COLO829 (cell line): Measurements from ENCODE around the gene TLR9.
"Not testable (repeated sequence)": the region's sequence is repeated elsewhere in the genome, so short reads cannot be mapped to it uniquely, and the experiment has no call there.

Experiments used
- DNase-seq: peaks from one replicate; pipeline ENCODE4 v3.0.0; 2012; ENCODE audit warnings: low spot score

TLR9 gene

DNA sequence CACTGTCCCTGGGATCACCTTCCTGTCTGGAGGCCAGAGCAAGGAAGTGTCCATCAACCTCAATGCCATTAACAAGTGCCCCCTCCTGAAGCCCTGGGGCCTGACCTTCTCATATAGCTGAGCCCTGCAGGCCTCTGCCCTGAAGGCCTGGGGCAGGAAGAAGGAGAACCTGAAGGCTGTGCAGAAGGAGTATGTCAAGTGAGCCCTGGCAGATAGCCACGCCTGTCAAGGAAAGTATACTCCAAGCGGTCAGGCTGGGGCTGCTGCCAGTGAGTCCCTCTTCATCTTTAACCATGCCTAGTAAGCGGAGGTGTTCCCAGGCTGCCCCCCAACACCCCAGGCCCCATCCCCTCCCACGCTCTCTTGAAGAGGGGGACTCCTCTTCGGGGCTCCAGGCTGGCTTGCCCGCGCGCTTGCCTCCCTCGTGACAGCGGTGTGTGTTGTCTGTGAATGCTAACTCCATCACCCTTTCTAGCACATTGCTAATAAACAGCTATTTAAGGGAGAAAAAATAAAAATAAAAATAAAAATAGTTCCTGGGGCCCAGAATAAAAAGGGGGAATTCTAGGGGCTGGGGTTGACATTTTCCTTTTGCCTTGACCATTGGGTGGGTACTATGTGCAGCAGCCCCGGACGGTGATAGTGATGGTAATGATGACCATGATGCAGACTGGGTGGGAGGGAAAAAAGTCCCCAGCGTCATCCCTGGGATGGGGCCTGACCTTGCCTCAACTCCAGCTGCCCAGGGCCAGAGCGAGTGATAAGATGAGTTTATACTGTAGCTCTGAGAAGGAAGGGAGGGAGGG is 30.8 kb downstream of the TLR9 start:
- DNase-seq: no peak

DNA sequence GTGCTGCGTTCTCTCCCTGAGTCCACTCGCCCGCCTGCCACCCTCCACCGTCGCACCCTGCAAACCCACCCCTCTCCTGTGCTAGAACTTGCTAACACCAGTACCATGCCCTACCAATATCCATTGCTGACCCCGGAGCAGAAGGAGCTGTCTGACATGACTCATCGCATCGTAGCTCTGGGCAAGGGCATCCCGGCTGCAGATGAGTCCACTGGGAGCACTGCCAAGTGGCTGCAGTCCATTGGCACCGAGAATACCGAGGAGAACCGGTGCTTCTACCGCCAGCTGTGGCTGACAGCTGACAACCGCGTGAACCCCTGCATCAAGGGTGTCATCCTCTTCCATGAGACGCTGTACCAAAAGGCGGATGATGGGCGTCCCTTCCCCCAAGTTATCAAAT is 32.4 kb downstream of the TLR9 start:
- DNase-seq: peak; percentile 36

DNA sequence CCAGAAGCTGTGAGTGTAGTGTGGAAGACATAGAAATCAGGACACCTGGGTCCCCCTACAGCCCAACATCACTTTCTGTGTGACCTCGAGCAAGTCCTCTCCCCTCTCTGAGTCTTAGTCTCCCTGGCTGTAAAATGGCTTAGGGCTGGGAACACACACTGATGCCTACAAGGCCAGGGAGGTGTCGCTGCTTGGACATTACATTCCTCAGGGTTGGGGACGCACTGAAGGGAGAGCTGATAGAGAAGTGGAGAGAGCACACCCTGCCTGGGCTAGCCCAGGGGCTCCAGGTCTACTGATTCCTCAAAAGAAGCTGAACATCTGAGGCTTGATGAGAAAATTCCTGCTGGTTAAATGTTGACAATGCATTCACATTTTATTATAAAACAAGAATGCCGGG is 33.8 kb downstream of the TLR9 start:
- no peak for DNase-seq

DNA sequence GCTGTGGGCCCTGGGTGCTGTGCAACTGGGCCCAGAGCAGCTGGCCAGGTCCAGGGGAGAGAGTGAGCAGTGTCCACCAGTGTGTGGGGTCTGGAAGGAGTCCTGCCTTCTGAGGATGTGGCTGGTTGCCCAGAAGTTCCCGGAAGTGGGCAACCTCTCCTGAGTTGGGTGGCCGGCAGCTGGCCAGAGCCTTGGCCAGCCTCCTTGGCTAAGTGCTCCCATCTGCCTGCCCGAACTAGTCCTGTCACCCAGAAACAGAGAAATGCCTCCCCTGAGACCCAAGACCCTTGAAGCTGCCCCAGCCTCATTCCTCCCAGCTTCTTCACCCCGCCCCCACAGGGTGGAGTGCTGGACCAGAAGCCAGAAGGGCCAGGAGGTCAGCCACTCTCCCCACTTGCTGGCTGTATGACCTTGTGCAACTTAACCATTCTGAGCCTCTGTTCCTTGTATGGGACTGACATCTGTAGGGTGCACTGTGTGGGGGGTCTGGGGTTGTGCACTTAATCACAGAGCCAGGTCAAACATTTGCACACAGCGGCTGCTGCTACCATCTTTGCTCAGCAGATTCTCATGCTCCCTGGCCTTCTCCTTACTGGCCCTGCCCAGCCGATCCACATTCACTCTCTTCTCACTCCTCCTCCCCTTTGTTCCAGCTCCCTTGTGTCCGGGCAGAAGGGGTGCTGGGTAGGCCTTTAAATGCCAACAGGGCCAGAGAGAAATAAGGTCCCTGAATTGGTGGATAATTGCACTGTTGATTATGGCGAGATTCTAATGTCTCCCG is 35.0 kb downstream of the TLR9 start:
- DNase-seq: no peak

DNA sequence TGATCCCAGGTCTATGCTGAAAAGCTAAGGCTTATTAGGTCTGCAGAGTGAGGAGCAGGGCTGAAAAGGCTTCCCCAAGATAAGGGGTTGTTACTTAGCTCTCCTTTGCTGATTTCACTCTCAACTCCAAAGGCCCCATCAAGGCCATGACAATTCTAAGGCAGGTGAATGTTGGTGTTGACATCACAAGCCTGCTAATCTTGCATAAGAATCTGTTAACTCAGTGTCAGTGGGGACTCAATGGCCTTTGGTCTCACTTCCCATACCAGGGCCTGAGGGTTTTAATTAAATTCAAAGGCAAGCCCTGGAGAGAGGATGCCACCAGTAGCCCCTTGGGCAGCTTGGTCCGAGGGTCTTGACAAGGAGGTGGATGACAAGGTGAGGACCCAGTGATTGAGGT is 36.9 kb downstream of the TLR9 start:
- no peak for DNase-seq

DNA sequence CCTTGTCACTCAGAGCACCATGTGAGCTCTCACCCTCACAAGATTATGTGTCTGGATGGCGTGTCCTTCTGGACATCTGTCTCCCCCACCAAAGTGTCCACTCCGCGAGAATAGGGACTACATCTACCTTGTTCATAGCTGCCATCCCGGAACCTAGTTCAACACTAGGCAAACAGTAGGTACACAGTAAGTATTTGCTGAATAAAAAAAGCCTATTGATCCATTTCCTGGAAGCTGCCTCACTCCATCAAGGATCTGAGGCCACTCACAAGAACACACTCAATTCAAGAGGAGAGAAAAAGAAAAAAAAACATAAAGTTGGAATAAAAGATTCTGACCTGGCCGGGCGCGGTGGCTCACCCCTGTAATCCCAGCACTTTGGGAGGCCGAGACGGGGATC is 38.7 kb downstream of the TLR9 start:
- no peak for DNase-seq

DNA sequence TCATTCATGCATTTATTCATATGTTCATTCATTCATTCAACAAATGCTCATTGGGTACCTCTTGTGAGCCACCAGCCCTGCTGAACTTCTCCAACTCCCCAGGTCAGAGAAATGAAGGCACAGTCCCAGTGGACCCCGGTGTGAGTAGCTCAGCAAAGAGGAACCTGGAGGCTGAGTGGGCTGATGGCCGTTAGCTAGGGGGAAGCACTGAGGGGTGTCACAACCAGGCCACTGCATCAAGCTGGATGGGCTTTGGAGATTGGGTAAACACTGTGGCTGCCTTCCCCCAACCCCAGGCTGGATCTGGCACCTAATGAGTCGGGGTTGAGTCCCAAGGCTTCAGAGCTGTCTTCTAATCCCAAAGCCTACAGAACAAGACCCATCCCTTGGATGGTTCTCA is 39.6 kb downstream of the TLR9 start:
- DNase-seq: no peak

DNA sequence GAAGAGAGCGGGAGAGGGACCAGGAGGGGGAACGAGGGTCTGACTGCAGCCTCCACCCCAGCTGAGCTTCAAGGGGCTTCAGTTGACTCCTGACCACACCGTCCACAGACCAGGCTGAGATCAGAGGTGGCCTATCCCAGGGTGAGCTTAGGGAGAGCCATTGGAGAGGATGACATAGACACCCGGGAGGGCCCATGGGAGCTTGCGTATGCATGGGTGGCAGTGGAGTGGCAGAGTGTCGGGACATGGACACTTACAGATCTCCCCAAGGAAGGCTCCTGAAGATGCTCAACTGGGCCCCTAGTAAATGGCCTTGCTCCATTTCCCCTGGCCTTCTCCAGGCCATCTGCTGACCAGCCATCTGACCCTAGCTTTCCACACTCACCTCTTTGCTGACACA is 40.1 kb downstream of the TLR9 start:
- no peak for DNase-seq

DNA sequence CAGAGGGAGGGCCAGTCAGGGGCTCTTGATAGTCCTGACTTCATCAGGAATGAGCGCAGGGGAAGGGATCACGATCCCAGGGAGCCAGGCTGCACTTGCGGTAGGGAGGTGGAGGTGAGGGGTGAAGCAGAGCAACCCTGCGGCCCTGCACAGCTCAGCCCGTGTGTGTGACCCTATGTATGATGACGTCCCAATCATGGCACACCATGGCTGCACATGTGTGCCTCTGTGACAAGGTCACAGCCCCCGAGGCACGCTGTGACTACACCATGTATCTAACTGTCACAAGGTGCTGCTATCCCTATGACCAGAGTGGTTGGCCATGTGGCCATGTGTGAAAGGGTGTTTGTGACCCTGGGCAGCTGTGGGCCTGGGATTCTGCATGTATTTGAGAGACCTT is 40.8 kb downstream of the TLR9 start:
- DNase-seq: no peak

DNA sequence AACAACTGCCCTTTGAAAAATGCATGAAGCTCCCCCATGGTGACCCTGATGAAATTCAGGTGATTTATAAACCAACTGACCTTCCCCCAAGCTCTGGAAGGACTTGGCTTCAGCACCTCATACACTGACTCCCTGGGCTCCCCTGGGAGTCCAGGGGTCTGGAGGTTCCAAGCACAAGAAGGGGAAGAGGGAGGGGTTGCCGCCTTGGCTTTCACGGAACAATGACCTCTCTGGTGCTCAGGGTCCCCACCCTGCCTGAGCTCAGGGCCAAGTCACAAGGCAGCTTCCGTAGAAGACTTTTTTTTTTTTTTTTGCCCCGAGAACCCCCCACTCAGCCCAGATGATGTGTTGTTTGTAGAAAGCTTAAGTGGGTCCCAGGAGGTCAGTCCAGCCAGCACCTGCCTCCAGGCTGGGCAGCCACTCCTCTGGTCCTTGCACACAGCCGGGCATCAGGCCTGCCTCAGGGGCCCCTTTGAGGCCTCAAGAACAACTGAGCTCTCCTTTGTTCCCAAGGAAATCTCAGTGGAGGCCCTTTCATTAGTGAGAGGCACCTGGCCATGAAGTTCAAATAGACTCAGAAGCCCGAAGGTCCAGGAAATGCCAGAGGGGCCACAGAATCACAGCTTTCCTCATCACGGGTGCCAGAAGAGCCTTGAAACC is 41.5 kb downstream of the TLR9 start:
- no peak for DNase-seq

DNA sequence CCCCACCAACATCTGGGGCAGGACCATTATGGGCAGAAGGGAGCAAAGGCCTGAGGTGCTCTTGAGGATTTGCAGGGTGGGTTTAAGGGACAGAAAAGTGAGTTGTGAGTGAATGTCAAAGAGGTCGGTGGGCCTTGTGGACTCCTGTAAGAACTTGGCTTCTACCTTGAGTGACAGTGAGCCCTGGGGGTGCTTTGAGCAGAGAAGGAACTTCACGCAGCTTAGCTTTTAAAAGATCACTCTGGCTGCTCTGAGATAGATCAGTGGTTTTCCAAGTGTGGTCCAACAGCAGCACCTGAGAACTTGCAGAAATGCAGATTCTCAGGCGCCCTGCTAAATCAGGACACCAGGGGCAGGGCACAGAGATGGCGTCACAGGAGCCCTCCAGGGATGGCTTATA is 42.8 kb downstream of the TLR9 start:
- no peak for DNase-seq

DNA sequence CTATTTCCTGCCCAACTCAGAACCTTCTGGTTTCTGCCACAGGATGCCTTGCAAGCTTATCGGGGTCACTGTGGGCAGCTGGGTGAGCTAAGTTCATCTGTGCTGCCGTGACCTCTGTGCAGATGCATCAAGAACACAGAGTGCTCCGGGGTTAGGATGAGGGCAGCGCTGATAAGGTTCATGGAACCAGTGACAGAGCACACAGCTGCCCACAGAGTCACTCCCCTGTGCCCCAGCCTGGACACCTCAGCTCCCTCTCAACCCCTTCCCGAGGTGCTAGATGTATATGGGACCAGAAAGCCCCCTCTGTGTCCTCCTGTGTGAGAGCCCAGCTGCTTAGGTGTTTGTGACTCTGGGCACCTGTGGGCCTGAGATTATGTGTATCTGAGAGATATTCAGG is 43.2 kb downstream of the TLR9 start:
- no peak for DNase-seq

DNA sequence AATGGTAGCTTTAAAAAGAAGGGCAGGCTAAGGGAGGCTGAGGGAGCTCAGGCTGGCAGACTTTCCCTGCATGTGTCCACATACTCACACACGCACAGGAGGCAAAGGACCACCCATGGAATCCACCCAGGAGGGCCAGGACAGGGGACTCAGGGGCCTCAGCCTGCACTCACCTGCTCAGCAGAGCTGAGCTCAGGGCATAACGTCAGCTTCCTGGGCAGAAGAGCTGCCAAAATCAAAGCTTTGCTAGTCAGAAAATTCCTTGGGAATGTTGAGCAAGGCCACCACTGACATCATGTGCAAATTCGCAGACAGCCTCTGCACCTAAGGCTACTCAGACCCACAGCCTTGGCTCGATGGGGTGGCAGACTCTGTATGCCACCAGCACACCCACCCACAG is 43.9 kb downstream of the TLR9 start:
- DNase-seq: no peak

DNA sequence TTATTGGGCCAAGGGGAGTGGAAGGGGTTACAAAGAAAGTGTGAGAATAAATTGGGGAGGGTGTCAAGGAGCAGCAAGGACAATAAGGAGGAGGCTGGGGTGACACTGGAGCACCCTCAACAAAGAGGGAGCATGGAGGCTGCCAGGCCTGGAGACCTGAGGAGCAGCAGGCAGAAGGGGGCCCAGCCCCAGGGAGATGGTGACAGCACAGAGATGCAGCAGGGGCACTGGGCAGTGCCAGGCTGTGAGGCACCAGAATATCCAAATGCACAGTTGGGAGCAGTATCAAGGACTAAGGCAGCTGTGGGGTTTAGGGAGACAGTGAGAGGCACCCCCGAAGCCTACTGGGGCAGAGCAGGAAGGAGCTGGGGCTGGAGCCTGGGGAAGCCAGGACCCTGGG is 46.9 kb downstream of the TLR9 start:
- DNase-seq: no peak

DNA sequence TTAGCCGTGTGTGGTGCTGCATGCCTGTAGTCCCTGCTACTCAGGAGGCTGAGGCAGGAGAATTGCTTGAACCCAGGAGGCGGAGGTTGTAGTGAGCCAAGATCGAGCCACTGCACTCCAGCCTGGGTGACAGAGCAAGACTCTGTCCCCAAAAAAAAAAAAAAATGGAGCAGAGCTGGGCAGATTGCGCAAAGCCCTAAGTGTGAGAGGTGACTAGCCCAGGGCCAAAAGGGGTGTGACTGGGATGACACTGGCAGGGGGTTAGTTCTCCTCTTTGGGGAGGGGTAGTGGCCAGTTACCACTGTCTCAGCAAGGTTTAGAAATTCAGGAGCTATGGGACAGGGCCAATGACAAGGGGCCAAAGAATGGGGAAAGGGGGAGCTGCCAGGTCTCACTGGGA is 47.3 kb downstream of the TLR9 start:
- DNase-seq: not testable (repeated sequence)

DNA sequence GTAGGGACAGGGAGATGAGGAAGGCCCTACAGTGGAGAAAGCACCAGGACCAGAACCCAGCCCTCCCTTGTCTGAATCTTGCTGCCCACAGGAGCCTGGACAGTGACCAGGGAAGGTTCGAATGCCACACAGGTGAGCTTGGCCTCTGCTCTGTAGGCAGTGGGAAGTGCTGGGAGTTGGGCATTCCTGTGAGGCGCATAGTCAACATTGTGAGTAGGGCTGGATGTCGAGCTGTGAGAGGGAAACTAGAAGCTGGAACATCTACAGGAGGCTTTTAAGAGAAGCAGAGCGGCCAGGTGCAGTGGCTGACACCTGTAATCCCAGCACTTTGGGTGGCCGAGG is 47.8 kb downstream of the TLR9 start:
- no peak for DNase-seq

DNA sequence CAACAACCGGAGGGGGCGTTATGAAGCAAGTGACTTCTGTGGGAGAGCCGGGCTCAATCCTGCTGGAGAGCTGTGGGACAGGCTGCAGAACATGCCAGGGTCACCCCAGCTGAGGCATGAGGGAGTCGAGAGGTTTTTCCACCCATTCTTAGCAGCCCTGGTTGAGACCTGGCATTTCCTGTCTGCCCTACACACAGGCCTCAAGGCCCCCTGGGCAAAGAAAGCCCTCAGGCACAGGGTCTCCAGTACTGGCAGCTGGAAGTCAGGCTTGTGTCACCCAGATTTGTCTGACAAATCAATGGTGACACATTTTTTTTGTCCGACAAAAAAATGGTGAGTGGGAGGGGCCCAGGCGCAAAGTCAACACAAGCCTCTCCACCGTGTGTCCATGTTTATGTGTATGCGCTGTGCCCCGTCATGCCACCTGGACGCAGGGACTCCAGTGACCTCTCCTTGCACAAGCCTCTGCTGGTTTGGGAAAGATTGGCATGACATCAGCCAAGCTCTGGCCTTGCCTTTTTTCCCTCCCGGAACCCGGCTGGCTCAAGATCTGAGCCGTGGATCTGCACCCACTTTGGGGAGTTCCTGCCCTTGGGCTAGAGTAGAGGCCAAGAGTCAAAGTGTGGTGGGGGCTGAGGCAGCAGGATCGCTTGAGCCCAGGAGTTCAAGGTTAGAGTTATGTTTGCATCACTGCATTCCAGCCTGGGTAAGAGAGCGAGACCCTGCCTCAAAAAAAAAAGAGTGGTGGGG is 48.3 kb downstream of the TLR9 start:
- no peak for DNase-seq

DNA sequence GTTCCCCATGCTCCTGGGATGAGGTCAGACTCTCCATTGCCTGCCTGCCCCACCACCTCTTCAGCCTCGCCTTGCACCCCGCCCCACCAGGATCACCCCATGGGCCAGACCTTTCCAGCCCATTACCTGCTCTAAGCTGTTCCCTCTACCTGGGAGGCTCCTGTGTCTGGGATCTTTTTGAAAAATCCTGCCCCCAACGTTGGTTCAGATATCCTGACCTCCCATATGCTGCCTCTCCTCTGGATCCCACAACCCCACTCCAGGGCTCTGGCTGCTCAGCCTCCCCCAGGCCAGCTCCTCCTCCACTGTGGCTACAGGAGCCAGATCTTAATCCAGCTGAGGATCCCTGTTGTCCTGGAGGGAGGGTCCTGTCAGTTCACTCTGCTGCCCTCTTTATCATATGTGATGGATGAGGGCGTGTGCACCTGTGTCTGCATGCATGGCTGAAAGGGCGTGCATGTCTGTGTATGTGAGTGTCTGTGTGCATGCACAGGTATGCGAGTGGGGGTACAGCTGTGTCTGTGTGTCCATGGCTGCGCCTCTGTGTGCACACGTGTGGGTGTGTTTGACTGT is 49.2 kb downstream of the TLR9 start:
- DNase-seq: no peak

DNA sequence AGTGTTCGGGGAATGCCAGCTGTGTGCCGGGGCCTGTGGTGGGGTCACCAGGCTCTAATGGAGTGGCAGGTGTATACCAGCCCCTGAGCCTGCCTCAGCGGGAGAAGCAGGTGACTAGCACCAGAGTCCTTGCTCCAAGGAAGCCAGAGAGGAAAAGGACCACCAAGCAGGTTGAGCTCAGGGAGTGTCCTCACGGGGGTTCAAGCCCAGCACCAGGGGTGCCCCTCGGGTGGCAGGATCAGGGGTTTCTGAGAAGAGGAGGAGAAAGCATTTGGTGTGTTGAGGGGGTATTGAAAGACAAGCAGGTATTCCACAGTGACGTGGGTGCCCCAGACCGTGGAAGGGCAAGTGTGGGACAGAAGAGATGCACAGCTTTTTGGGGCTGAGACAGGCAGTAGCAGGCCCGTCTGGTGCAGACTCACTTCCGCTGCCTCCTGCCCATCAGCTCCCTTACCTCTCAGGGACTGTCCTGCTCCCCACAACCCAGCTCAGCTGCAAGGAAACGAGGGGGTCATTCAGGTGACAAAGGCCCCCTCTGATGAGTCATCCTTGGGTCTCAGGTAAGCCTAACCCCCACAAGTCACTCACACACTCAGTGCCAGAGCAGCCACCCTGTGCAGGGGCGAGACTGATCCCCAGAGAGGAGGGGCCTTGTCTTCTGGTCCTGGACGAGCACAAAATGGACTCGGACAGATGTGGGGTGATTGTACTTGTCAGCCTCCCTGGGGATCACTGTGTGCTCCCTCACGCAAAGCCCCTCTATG is 49.8 kb downstream of the TLR9 start:
- no peak for DNase-seq

DNA sequence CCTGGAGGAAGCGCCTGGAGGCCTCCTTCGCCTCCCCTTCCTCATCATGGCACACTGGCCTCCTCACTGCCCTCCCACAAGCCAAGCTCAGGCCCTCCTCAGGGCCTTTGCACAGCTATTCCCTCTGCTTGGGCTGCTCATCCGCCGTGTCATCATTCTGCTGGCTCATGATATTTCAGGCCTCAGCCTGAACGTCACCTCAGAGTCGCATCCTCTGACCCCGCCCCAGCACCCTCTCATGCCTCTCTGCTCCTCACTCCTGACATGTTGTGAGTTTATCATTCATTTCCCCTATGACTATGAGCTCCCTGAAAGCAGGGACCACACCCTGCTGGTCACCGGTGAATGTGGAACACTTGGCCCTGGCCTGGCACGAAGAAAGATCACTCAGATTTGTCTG is 50.5 kb downstream of the TLR9 start:
- DNase-seq: no peak

DNA sequence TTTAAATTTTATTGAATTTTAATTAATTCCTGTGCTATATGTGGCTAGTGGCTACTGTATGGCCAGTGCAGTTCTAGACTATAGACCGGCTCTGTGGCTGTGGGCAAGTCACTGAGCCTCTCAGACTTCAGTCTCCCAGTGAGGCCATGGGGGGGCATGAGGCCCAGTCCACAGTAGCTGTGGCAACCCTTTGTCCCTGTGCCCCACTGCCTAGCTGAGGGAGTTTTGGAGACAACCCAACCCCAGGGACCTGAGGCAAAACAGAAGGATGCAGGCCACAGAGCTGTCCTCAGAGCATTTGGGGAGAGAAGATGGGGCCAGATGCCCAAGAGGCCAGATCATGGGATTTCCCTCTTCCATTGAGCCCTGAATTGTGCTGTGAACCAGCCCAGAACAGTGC is 52.3 kb downstream of the TLR9 start:
- no peak for DNase-seq
